Activated T-cell treated with anti-CD3 and anti-CD28 coated beads, Interleukin-2, amount 50 U/mL, for 1 hour (primary cell): Measurements from ENCODE around the gene UTP20.

Experiments used
- DNase-seq: peaks from one replicate; pipeline ENCODE4 v3.0.0-alpha.2; 2020

The UTP20 gene

DNA sequence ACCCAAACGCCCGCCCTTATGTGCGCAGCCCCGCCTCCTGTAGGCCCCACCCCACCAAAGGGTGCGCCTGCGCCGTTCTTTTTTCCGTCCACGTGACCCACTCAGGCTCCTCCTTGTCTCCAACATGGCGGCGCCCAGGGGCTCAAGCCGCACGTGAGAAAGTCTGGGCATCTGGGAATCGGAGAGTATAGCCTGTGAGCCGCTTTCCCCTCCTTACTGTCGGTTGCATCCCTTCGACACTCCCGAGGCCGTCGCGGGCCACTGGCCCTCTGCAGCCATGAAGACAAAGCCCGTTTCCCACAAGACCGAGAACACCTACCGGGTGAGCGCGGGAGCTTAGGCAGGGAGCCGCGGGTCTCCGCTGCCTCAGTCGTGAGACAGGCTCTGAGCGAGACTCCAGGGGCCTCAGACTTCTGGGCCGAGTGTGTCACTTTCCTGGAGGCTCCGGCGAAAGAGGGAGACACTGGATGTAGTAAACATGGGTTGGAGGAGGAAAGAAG is at the start of gene UTP20:
Gene UTP20, plus strand, starts transcription at position 100 of the 500 bp plus-strand sequence. Its CDS starts 178 bp downstream, at position 278.
- DNase-seq: peak; percentile 95

DNA sequence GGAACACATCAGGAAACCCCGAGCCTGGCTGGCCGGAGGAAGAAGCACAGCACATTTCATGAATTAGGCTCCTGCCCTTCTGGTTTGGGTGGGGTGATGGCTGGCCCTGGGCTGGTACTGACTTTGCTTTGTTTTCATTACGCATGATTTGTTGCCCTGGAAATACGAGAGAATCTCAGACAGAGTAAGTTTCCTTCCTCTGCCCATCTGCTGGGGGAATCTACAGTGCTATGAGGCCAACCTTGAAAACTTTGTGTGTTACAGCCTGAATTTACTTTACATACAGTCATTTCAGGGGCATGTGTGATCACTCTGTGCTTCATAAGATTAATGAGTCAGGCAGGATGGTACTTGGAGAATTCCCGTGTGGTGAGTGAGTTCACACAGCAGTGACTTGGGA is 49.4 kb upstream of the UTP20 start:
- DNase-seq: no peak

DNA sequence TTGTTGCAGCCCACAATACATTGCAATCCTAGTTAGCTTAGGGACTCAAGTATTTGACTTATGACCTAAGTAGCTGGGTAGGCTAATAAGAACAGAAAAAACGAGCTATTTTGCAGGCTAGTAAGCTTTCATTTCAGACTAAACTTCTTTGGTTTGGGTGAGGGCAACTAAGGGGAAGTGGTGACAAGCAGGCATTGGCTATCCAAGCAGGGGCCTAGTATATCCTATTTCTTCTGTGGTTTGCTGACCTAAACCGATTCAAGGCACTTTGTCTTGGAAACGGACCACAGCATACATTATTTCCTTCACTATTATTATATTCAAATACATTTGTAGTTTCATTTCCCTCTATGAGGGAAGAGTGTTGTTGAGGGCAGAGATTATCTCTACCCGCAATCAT is 48.3 kb upstream of the UTP20 start:
- DNase-seq: no peak

DNA sequence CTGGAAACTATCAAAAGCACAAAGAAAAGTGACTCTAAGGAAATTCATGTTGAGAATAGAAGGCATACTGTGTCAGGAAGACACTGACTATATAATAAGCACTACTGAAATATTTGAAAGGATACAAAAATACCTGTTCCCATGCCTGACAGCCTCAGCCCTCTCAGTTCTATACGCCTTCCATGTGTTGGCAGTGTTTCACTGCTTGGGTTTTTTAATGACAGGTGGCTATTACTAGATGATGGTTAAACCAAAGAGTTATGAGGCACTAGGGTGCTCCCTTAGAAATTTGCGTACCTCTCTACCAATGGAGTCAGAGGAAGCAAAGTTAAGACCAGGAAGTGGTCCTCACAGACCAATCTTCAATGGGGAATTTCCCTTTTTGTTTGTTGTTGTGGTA is 44.2 kb upstream of the UTP20 start:
- no peak for DNase-seq

DNA sequence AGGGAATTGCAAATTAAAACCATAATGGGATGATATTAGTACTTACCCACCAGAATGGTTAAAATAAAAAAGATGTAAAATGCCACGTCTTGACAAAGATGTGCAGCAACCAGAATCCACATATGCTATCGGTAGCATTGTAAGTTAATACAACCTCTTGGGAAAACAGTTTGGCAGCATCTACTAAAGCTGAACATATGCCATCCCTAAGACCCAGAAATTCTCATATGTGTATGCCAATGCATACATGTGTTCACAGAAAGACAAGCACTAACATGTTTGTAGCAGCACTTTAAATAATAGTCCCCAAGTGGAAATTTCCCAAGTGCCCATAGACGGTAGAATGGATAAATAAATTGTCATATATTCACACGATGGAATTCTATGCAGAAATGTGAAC is 41.6 kb upstream of the UTP20 start:
- no peak for DNase-seq

DNA sequence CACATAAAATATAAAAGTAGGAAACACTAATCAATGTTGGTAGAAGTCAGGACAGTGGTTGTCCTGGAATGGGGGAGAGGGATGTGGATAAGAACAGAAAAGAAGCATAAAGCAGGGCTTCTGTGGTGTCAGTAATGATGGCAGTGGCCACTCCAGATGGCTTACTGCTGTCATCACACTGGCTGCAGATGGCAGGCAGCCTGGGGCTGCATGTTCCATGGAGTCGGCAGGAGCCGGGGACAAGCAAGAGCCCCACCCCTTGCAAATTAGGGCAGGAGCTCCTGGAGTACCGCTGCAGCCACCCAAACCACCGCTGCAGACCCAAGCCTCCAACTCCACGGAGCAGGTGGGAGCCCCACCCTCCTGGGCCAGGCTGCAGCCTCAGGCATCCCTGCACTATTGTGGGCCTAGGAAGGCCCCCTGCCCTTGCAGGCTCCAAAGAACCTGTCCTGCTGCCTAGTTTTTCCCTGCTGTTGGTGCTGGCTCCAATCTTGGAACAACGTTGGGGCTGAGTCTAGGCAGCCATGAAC is 41.0 kb upstream of the UTP20 start:
- DNase-seq: no peak

DNA sequence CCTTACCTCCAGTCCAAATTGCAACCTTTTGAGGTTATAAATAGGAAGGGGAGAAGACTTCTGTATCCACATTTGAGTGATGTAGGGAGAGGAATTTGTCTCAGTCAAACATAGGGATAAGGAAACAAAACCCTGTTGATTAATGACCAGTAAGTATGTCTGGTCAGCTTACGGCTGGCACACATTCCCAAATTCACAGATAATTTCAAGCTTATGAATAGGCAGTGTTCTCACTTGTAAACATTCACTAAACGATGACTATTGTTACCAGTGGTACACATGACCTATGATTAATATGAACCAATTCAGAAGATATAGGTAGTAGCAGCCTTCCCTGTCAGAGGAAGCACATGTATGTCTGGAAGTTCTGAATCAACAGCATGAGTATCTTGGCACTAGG is 36.8 kb upstream of the UTP20 start:
- no peak for DNase-seq

DNA sequence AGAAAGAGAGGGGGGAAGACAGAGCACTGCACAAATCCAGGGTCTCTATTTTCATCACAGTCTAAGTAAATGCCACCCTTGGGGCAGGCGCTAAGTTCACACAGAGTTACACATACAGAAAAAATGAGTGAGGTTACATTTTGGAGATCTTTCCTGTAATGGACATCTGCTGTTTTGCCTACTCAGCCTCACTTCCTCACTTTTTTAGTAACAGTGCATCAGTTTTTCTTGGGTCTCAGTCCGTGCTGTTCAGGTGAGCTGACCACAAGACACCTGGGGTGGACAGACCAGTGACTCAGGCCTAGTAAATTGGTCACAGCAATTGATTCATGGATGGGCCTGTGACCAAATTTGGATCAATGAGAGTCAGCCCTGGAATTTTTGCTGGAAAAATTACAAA is 36.3 kb upstream of the UTP20 start:
- no peak for DNase-seq

DNA sequence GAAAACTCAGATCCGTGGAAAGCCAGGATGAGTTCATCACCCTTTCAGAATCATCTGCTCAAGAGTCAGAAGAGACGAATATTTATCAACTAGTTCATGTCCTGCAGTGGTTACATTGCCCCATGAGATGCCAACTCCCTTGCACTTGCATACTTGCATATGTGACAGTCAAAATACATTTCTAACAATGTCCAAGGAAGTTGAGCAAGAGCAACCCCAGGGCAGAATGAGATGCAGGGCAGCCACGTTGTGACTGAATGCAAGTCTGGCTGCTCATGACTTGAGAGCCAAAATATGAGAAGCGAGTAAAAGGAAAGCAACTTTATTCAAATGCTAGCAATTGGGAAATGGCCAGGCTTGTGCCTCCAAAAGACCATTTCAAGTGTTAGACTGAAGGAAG is 23.6 kb upstream of the UTP20 start:
- no peak for DNase-seq

DNA sequence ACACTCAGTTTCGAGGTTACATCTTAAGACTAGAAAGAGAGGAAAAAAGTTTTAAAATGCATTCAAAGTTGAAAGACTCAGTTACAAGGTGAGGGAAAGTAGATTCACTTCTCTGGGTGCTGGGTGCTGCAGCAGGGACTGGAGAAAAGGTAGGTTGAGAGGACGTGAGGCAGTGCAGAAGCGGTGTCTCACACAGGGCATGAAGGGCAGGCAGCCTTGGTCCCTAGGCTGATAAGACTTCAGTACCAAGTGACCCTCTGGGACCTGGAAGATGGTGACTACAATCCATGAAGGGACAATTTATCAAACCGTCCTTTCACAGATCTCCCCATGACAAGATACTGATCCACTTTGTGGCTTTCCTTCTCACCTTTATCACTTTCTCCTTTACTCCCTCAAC is 22.5 kb upstream of the UTP20 start:
- no peak for DNase-seq

DNA sequence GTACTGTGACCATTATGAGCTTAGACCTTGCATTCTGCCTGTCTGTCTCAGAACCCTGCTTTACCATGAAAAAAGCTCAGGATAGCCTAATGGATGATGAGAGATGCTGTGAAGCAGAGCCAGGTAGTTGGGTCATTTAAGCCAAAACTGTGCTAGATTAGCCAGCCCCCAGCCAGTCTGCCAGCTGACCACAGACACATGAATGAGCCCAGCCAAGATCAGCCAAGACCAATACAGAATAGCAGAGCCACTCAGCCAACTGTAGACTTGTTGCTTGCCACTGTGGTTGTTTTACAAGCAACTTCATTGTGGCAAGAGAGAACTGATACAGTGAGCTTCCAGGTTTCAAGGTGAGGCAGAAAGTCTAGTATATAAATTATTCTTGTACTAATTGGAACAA is 12.8 kb upstream of the UTP20 start:
- DNase-seq: no peak

DNA sequence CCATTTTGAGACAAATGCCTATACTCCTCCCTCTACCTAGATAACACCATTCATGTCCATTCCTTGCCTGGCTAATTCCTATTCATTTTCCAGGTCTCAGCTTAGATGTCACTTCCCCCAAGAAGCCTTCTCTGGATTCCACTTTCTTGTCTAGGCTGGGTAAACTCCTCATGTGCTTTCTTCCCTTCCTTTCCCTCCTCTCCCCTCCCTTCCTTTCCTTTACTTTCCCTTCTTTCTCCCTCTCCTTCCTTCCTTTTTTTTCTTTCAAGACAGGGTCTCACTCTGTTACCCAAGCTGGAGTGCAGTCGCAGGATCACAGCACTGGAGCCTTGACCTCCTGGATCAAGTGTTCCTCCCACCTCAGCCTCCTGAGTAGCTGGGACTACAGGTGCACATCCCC is 3.5 kb upstream of the UTP20 start:
- no peak for DNase-seq

DNA sequence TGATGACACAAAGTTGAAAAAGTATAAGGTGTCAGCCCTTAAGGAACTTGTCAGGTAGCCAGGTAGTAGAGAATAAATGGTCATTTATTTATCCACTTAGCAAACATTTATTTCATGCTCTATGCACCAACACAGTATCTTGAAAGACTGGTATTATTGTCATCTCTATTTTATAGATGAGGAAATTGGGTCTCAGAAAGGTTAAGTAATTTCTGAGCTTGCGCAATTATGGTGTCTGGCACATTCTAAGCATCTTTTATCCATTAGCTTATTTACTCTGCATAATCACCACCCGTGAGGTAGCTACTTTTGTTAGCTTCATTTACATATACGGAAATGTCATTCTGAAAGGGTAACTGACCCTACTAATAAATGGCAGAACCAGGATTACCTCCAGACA is 2.5 kb upstream of the UTP20 start:
- DNase-seq: no peak

DNA sequence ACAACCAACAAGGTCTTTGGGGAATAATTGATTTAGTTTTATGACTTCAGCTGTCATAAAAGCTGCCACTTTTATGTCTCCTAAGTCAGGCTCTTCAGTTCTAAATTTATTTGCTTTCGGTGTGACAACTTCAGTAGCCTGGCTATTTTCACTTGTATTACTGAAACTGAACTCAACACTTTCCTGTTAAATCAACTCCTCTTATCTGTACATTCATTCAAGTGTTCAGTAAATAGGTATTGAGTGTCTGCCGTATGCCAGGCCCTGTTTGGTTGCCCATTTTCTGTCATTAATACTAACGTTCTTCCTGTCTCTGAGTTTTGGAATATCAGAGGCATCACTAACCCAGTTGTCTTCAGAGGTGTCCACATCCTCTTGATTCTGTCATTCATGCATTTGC is 7.5 kb downstream of the UTP20 start:
- no peak for DNase-seq

DNA sequence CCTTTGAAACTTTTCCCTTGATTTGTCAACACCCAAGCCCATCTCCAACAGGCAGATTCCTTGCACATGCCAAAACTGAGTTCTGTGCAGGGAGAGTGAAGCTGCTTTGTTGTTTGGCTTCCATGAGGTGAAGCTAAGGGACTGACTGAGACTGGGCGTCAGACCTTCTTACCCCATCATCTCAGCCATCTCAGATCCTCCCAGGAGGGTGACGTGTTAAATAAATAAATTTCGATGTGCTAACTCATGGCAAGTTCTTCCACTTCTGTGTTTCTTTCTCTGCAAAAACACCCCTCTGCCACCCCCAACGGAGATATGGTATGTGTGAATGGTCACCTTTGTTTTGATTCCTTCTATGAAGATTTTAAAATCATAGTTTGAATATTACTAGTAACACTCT is 17.8 kb downstream of the UTP20 start:
- DNase-seq: no peak

DNA sequence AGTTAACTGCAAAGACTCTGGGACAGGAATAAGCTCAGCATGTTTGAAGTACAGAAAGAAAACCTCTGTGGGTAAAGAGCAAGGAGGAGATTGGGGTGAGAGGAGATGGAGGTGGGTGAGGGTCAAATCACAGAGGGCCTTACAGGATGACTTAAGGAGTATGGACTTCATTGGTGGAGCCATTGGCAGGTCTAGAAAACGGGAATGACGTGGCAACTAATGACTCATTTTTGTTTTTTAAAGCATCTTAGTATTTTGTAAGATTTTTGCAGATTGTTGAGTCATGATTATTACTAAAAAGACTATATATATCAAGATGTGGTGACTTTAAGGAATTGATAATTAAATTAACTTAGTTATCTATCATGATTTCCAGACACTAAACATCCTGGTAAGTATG is 18.5 kb downstream of the UTP20 start:
- no peak for DNase-seq

DNA sequence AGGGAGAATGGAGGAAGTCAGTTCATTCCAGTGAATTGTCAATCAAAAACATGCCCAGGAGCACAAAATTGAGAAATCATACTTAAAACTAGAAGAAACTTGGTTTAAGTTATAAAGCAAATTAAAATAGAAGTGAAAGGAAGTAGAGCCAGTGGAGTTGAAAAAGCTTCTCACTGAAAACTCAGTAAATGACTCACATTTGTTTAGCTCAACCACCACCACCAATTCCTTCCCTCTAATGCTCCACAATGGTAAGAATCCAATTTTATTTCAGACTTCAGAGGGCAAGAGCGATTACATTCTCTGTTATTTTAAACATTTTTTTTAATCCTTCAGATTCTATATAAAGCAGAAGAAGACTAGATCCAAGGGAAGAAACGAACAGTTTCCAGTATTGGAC is 19.4 kb downstream of the UTP20 start:
- DNase-seq: no peak

DNA sequence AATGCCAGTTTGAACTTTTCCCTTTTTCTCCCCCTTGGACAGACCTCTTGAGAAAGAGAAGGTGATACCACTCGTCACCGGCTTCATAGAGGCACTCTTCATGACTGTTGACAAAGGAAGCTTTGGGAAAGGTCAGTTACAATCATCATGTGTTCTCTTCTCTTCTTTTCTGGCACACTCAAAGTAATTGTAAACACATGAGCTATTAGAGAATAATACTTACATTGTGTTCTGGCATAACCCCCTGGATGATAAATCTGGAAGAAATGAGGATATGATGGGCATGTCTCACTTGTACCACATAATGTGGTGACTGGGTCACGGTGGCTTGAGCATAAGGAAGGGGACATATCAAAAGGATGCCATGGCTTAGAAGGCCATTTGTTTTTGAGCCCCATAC is 20.0 kb downstream of the UTP20 start:
- DNase-seq: no peak

DNA sequence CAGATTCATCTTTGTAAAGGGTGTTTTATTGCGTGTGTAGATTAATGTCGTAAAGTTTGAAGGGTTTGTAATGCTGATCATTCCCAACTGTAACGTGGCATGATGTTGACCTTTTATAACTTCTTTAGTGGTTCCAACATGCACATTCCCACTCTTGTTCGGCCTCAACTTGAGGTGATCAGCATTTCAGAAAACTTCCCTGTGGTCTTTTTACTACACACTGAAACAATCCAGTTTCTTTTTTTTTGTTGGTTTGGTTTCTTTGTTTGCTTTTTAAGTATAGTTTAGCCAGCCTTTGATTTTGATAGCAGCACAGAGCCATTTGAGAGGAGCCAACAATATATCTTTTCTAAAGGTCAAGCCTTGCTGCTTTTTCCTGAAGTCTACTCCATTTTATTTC is 22.8 kb downstream of the UTP20 start:
- no peak for DNase-seq

DNA sequence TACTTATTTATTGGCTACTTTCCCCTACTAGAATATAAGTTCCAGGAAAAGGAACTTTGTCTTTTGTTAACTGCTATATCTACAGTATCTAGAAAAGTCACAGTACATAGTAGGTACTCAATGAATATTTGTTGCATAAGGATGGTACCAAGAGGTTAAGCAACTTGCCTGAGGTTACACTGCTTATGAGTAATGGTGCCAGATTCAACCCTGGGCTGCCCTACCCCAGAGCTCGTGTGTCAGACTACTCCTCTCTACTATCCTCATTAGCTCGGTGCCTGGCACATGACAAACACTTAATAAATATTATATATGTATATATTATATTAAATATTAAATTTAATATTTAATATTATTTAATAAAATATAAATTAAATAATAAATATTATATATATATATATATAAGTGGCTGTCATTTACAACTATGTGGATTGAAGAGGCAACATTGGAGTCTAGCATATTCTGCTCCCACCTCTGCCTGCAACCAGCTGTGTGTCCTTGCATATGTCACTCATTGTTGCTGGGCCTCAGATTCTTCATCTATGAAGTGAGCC is 25.4 kb downstream of the UTP20 start:
- no peak for DNase-seq

DNA sequence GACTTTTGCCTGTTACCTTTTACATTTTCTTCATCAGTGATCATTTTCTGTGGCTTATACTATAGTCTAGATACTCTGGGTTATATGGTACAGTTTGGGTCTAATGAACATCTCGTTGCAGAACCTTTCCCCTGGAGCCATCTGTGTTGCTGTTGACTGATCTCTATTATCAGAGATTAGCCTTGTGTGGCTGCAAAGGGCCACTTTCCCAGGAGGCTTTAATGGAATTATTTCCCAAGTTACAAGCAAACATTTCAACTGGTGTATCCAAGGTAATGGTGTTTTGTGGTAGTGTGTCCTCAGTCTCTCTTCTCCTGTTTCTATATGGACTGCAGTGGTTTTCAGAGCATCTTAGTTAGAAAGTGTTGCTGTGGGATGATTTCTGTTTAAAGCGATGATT is 25.9 kb downstream of the UTP20 start:
- DNase-seq: no peak

DNA sequence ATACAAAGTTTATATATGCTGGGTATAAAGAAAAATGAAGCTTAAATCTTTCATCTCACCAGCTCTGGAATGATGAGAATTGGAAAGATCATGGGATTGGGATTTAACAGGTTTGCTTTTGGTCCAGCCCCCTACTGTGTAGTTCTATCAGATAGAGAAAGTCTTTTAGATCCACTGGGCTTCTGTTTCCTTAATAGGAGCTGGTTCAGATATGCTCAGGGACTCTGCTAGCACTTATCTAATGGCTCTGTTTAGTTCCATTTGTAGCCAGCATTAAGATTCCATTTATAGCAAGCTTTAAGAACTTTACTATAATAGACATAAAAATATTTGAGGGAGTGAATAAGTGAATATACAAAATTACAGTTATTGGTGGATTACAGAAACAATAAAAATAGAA is 42.6 kb downstream of the UTP20 start:
- DNase-seq: no peak

DNA sequence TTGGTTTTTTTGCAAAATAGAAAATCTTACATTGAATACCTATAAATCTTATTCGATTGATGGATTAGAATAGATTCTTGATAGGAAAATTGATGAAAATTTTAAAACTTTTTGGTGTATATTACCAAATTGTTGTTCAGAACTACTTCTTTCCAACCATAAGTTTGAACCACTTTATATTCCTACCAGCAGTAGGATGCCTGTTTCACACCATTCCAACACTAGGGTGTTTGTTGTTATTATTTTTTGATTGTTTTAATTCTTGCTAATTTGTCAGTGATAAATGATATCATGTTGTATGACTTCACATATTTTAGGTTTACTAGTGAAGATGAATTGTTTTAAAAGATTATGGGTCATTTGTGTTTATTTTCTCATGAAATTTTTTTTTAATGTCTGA is 43.4 kb downstream of the UTP20 start:
- no peak for DNase-seq

DNA sequence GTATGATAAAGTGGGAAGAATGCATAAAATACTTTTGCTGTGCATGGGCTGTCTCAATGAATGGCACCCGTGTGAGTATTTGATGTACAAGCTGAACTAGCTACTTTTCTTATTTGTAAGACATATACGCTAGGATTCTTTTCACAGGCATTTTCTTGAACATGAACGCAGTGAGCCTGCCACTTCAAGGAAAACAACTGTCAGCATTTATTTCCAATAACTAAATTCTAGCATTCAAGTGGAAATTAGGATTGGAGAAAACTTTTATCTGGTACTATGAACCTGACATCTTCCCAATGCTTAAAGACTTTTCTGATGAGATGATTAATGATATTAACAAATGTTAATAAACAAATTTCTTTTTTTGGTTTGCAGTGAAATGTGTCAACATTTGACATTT is 45.7 kb downstream of the UTP20 start:
- no peak for DNase-seq

DNA sequence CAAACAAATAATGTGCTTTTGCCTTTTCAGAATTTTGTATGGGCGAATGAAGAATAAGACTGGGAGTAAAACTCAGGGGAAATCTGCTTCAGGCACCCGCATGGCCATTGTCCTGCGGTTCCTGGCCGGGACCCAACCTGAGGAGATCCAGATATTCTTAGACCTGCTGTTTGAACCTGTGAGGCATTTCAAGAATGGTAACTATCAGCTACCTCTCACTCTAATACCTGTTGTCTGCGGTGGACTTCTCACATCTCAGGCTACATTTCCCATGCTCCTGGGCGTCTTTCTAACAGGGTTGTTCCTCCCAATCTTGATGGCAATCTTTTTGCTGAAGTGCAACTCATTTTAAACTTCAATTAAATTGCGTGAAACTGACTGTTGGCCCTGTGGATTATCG is 47.1 kb downstream of the UTP20 start:
- no peak for DNase-seq

DNA sequence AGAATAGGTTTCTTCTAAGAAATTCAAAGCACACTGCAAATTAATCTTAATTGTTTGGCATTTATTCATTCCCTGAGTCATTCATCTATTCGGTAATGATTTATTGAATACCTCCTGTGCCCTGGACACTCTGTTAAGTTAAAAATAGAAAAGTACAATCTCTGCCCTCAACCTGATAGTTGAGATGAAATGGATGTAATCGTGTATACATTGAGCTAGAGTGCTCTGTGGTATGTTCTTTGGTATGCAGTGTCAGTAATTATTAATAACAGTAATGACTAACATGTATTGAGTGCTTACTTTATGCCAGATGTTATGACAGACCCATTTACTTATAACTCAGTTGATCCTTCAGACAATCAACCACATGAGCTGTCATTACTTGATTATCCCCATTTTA is 47.6 kb downstream of the UTP20 start:
- DNase-seq: no peak
